GM21529 (cell line): ENCODE data around the gene FGF18.

Experiments
- ATAC-seq: cut with Tn5 transposase; IDR thresholded peaks from one replicate; pipeline ENCODE4 v1.9.1; 2021; ENCODE audit not compliant: unreplicated experiment

Gene FGF18

DNA sequence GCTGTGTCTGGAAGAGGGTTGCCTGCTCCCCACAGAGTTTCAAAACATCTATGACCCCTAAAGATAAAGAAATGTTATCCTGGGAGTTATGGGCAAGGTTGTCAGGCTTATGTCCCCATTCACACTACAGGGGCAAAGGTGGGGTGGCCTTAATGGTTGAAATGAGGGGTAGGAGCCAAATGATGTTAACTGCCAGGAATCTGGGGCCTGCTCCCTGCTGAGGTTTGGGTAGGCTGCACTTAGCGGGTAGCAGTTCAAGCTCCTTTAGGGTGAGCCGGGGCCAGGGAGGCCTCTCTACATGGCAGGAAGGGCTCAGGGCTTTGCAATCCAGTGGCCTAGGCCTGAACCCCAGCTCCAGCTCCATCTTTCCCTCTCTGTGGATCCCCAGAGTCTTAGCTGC lies 3.0 kb downstream of the FGF18 start:
- no peak for ATAC-seq

DNA sequence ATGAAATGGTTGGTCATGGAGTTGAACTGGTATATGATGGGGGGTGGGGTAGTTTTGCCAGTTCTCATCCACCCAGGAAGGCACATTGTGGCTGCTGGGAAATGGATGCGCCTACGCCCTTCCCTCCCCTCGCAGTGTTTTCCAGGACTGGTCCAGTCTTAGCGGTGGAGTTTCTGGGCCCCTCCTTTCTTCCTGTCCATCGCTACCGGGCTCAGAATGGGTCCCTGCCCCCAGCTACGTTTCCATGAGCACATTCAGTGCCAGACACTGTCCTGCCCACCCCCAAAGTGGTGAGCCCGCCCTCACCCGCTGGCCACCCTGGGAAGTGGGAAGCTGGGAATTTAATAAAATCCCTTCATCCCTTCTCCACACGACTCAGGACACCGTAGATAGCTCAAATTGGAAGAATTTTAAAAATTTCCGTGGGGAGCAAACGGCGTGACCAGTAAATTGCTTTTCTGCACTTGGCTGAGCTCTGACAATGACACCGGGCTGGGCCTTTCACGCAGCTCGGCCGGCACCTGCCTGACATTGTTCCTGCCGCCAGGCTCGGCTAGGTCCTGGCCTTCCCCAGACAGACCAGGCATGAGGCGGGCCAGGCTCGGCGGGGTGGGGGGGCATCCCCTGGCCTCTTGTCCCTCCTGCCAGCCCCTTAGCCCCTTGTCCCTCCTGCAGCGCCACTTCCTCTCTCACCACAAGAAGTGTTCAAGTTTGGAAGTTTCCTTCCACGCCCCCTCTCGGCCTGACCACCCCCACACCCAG lies 3.6 kb downstream of the FGF18 start:
- no peak for ATAC-seq

DNA sequence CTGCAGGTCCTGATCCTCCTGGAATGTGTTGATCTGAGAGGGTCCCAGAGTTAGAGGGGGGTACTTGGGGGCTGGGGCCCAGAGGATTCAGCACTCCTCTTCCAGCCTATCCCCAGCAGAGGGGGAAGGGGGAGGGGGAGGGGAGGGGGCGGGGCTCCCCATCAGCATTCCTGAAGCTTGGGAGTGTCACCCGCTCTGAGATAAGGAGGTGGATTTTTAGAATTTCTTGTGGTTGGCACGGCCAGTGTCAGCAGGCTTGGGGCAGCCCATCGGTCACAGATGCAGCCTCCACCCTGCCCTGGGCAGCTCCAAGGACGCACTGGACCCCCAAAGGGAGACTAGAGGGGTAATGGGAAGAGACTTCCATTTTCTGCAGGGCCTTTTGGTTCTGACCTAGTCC lies 5.3 kb downstream of the FGF18 start:
- no peak for ATAC-seq

DNA sequence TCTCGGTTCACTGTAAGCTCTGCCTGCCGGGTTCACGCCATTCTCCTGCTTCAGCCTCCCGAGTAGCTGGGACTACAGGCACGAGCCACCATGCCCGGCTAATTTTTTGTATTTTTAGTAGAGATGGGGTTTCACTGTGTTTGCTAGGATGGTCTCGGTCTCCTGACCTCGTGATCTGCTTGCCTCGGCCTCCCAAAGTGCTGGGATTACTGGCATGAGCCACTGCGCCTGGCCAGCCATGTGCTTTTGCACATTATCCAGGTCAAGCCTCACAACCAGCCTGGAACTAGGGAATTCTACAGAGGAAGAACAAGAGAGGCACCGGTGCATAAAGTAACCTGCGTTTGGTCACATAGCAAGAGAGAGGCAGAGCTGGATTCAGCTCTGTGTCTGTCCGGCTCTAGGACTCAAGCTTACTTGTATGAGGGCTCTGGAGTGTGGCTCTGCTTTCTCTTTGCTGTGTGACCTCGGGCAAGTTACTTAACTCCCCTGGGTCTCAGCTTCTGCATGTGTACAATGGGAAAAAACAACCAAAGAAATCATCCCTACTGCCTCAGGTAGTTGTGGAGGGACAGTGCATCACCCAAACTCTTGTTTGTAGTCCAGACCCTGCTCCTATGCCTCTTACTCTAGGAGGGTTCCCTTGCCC lies 6.3 kb downstream of the FGF18 start:
- ATAC-seq, result no peak

DNA sequence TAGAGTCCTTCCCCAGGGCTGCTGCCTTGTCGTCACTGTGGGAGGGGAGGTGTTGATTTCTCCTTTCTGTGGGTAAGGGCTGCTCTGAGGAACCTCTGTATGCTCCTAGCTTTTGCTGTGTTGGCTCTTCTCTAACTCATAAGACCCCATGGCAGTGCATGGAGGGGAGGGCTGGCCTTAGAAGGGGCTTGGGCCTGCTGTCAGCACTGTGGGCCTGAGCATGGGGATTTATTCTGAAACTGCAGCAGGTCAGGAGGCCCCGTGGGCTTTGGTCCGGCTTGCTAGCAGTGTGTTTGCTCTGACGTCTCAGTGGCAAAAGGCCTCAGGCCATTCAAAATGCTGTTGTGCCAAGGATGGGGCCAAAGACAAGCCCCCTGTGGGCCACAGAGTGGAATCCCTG lies 6.8 kb downstream of the FGF18 start:
- no peak for ATAC-seq

DNA sequence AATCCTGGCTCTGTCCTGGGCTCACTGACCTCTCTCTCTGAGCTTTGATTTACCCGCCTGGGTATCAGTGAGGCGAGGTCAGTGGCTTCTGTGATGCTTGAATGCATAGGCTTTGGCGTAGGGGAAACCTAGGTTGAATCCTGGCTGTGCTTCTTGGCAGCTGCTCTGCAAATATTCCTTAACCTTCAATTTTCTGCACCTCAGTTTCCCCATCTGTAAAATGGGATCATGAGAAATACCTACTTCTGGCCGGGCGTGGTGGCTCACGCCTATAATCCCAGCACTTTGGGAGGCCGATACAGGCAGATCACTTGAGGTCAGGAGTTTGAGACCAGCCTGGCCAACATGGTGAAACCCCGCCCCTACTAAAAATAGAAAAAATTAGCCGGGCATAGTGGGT lies 7.2 kb downstream of the FGF18 start:
- no peak for ATAC-seq

DNA sequence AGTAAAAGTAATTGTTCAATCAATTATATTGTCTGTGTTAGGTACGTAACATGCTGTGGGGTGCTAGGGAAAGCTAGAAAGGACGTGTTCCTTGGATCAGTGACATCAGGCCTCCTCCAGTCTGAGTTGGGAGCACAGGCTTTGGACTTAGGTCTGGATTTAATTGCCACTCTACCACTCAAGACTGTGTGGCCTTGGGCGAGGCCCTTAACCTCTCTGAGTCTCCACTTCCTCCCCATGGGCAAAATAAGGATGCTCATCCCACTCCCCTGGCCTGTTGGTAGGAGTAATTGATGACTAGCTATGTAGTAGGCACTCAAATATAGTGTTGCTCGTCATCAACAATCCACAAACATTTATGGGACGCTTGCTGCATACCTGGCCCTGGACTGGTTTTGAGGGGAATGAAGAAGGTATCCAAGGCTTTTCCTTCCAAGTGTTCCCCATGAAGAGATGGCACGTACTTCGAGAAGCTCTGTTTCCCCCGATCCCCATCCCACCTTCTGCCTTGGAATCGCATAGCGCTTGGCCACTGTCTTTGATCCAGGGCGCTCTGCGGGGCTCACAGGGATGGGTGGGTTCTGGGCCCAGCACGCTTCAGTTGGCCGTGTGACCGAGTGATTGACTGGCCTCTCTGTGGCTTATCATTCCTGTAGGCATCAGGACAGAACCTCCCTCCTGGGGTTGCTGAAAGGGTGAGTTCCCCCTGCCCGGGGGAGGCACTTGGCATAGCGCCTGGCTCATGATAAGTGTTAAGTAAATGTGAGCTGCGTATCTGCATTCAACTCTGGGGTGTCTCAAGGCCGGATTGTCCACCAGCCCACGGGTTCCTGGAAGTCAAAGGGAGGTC lies 8.1 kb downstream of the FGF18 start:
- ATAC-seq, result no peak

DNA sequence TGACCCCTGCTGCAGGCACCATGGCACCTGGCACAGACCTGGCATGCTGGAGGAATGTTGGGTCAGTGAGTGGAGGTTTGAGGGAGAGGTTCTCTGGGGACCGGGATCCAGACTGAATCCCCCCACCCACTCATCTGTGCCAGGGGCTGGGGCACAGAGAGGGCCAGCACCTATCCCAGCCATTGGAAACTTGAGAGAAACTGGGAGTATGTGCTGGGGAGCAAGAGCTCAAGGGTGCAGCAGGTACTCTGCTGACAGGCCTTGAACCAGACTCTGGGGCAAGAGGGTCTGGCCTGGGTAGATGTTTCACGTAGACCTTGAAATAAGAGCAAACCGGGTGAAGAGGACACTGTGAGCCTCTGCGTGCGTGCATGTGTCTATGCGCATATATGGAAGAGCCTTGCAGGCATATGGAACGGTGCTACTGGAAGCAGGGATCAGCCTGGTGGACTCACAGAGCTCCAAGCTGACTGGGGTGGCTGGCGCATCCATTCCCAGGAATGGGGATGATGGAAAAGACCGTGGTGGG lies 8.8 kb downstream of the FGF18 start:
- ATAC-seq, result no peak

DNA sequence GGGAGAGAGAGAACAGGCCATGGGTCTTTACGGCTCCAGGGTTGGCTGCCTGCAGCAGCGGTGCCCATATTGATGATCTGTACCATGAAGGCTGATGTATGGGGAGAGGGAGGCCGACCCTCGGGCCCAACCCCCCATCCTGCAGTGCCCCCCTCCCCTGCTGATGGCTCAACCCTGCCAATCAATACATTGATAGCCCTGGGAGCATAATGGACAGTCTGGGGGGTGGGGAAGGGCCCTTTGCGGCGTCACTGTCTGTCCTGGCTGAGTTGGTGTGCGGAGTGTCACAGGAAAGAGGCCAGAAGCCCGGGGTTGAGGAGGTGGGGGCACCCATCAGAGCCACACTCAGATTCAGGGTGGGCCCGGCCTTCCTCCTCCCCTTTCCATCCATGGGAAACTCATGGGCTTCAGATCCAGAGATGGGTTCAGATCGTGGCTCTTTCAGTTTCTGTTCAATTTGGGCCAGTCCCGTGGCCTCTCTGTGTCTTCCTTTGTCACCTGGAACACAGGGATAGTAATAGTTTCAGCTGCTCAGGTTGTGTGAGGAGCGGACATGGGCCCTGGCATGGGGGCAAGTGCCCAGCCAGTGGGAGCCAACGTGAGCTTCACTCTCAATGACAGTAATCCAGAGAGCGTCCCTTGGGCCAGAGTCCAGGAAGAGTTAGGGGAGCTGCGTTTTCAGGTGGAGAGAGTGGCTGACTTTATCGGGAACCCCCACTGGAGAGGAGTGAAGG lies 9.5 kb downstream of the FGF18 start:
- no peak for ATAC-seq

DNA sequence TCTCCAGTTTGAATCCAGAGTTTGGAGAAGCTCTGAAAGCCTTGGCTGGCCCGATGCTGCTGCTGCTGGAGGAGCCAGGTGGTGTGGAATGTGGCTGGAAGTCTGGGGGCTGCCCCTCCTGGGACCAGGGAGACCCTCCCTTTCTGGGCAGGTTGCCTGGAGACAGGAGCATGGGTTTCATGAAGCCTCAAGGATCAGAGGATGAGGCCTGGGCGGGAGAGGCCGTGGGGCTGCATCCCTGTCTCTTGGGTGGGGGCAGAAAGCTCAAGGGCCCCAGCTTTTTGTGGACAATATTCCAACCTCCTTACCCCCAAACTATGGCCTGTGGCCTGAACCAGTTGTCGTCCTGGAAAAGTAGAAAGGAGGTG lies 10.1 kb downstream of the FGF18 start:
- ATAC-seq, result no peak

DNA sequence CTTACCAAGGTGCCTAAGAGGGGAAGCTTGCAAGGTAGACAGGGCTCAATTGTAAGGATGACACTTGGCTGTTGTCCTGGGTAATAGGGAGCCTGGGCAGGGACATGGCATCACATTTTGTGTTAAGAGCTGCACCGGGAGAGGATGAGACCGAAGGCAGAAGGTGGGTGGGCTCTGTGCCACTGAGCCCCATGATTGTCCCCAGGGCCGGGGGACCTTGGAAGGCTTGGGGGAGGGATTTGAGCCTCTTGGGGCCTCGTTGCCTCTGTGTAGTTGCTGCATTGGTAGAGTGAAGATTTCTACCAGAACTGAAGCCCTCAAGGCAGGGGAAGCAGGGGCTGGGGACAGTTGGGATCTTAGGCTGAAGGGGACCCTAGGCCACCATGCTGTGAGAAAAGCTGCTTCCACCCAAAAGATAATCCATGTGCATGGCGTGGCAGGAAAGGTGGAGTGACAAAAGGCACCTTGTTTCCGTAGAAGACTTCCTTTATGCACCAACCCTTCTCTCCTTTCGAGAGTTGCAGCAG lies 11.9 kb downstream of the FGF18 start:
- no peak for ATAC-seq

DNA sequence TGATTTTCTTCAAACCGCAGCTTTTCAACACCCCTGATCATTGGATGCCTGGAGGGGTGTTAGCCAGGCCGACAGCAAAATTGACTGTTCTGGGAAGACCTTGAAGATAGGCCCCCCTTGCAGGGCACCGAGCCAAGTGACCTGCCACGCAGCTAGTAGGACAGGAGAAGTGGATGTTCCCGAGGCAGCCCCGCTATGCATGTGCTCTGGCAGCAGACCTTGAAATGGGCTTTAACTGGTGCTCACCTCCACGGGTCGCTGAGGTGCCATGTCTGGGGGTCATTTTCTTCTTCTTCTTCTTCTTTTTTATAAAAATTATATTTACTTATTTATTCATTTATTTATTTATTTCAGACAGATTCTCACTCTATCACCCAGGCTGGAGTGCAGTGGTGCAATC lies 12.6 kb downstream of the FGF18 start:
- no peak for ATAC-seq

DNA sequence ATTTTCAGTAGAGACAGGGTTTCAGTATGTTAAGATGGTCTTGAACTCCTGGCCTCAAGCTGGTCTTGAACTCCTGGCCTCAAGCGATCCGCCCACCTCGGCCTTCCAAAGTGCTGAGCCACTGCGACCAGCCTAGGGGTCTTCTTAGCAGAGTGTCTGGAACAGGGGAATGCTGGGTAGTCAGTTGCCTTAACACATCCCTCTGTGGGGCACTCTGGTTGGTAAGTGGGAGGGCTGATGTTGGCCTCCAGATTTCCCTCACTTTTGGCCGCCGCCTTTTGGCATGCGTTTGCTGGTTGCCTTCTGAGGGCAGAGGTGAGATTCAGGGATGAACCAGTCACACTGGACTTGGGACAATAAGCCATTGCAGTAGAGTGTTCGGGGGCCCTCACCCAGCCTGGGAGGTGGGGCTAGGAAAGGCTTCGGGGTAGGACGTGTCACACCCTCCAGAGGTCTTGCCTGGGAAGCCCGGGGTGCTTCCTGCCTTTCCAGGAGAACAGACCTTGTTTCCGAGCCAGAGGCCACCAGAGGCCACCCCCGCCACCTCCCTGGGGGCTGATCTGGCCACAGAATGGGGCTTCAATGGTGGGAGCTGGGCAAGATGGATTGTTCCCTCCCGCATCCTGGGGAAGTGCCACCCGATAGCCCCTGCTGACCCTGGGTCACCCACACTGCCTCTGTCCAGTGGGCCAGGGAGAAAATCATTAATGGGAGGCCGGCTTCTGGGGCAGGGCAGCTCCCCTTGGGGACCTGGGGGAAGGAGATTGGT lies 13.3 kb downstream of the FGF18 start:
- no peak for ATAC-seq

DNA sequence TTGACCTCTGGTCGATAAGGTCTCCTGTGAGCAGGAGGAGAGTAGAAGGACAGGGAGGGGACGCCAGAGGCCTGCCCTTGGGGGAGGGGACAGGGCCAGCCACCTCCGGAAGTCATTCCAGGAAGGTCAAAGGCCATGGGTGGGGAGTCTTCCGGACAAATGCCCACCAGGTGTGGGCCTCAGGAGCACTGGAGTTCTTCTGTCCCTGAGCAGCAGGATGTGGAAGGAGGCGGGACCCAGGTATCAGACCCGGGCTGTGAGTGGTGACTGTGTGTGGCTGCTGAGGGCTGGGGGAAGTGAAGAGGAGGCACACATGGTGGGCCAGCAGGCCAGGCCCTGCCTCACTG lies 13.9 kb downstream of the FGF18 start:
- no peak for ATAC-seq

DNA sequence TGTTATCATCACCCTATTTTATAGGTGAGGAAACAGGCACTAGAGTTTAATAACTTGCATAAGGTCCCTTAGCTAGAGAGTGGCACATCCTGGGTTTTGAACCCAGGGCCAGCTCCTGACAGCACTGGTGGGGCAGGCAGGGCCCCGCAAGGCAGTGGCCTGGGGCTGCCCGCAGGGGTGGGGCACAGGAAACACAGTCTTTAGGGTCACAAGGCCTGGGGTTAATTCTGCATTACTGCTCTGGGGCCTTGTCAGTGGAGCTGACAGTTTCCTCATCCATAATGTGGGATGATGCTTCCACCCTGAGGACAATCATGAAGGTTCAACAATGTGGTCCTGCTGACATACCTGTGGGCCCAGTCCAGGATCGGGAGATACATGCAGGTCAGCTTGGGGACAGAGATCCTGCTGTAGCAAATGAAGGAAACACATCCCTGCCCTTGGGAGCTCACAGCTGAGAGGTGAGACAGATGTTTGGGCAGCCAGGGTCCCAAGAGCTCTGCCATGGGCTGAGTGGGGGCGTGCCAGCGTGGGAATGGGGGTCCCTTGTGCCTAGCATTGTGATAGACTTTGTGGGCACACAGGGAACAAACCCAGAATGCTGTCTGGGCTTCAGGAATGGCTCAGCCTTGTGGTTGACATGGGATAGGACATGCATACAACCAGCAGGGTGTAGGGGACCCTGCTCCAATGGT lies 14.7 kb downstream of the FGF18 start:
- ATAC-seq, result no peak

DNA sequence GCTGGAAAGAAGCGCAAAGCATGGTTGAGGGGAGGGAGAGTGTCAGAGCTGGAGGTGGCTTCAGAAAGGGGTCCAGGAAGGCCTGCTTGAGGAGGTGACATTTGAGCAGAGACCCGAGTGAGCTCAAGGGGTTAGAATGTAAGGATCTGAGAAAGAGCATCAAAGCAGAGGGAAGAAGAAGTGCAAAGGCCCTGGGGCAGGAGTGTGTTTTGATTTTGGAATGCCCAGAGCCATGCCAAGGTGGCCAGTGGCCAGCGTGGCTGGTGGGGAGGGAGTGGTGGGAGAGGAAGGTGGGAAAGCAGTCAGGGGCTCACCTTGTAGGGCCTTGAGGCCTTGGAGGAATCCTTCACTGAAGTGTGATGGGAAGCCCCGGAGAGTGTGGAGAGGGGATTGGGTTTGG lies 15.4 kb downstream of the FGF18 start:
- no peak for ATAC-seq

DNA sequence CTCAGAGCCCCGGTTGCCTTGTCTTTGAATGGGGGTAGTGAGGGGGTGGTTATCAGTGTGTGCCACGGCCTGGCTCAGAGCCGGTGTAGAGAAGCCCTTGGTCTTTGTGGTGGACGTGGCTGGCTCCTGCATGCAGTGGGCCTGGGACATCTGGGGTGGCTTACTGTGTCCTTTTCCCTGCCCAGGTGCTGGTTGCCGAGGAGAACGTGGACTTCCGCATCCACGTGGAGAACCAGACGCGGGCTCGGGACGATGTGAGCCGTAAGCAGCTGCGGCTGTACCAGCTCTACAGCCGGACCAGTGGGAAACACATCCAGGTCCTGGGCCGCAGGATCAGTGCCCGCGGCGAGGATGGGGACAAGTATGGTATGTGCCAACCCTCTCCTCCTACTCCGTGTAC lies 16.5 kb downstream of the FGF18 start:
- no peak for ATAC-seq

DNA sequence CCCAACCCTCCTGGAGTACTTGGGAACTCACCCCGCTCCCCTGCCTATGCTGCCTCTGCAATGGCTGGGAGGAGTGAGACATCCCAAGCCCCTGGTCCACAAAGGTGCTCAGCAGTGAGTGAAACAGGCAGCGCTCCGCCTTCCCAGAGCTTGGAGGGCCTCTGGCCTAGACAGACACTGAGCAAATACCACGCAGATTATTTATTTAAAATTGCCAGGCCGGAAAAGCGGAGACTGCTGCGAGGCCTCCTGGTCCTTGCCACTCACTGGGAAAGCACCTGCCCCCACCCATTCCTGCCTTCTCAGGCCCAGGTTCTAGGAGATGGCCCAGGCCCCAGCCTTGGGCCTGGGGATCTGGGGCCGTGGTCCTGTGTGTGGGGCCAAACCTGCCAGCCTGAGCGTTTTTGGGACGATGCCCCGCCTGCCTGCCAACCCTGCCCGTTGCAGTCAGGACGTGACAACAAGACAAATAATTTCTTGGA lies 17.4 kb downstream of the FGF18 start:
- no peak for ATAC-seq

DNA sequence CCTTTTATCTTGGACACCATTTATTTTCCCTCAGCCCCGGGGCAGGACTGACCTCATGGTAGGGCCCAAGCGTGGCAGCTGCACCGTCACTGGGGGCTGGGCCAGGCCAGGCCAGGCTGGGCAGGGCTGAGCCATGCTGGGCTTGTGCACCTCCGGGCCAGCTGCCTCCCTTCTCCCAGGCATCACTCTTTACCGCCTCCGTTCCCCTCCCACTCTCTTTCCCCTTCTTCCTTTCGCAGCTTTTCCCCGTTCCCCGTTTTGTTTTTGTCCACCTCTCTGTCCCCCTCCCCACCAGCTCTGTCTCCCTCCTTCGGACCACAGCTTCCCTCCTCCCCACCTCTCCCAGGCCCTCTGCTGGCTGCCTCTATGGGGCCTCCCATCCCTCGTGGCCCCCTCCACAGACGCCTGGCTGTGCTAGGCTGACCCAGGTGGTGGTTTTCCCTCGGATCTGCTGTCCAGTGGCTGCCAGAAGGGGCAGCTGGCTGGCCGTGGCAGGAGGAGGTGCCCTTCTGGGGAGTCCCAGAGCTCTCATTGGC lies 17.9 kb downstream of the FGF18 start:
- no peak for ATAC-seq
